ENCODE results near the gene CDK6.

DNA sequence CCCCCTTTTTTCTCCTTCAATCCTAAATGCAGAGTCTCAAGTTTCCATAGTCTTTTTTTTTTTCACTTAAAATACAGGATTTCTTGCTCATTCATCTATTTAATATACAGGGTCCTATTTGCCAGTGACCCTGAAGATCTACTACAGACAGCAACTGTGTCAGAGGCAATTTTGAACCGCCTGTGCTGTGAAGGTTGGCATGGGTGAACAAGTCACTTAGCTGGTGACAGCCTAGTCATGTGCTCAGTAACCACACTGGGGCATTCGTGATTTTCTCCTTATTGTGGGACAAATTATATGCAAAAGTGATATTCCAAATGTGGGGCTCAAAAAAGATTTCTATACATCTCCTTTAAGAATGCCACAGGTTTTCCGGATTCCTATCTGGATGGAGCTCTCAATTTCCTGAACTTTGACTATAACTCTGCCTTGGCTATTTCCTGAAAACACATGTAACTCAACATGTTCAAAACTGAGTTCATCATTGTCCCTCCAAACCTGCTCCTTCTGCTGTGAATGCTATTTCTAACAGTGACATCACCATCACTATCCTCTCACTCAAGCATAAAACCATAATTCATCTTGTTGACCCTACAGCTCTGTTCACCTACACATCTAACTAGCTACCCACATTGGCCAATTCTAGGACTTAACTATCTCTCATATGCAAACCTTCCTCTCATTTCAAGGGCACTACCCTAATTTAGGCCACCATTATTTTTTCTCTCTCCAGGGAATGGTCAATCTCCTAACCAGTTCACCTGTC lies 36.7 kb downstream of the CDK6 start:
- TF ChIP-seq EZH2 (IDR thresholded peaks at IDR 0.05) (no peak), CTCF (IDR thresholded peaks at IDR 0.05) (no peak), EZH2phosphoT487 (IDR thresholded peaks at IDR 0.05) (no peak)

Measured in neural progenitor cell (in vitro differentiated cells).